ENCODE results near the gene IGHMBP2.

Gene IGHMBP2

GRCh38 chr11:68976095-68976494, 72.4 kb downstream of the IGHMBP2 start (continued):
- no peak for TF ChIP-seq ZBTB26 (tag by site-specific recombination; optimal IDR thresholded peaks at IDR 0.05)
- no peak for TF ChIP-seq KLF1 (tag by site-specific recombination; IDR thresholded peaks at IDR 0.05)
- no peak for TF ChIP-seq ZNF621 (tag by site-specific recombination; IDR thresholded peaks at IDR 0.05)
- no peak for TF ChIP-seq HOXA7 (CRISPR knock-in tag; IDR thresholded peaks at IDR 0.05; ENCODE audit: borderline replicate concordance)
- no peak for TF ChIP-seq ZNF792 (tag by site-specific recombination; IDR thresholded peaks at IDR 0.05)
- TF ChIP-seq ZNF449 (tag by site-specific recombination; IDR thresholded peaks at IDR 0.05), result no peak

DNA sequence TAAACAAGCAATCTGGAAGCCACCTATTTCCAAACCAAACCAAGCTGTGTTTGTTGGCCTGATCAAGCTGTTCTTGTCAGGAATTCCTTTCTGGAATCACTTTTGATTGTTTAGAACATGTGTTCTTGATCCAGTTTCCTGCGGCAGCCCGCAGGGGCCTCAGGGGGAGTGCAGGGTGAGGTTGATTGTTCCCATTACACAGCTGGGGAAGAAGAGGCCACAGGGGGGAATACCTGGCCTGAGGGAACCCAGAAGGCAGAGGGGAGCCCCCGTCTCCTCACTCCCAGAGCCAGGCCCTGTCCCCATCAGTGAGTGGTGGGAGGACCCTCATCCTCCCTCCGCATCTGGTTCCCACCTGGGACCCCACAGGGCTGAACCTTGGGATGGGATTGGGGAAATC, 72.9 kb downstream of the IGHMBP2 start:
- ChIA-PET POLR2A (no interaction called here), CTCF (no interaction called here)
- Histone ChIP-seq H3K36me3 (ENCODE audit: control insufficient read depth in 2 of 2, insufficient read depth in 1 of 2, low read length in 2 of 2) (no peaks in the 10 kb centered on the region), H3K4me3 (ENCODE audit: low read depth, low read length) (no peak overlapping the region), H3K9me3 (ENCODE audit: control insufficient read depth, insufficient read depth, low read depth, low read length) (no peaks in the 10 kb centered on the region), H3K27ac (ENCODE audit: extremely low read depth, low read depth, low read length) (no peak overlapping the region), H3K4me1 (ENCODE audit: control insufficient read depth, insufficient read depth, low read length) (no peaks in the 10 kb centered on the region)
- TF ChIP-seq, protein P1, sequence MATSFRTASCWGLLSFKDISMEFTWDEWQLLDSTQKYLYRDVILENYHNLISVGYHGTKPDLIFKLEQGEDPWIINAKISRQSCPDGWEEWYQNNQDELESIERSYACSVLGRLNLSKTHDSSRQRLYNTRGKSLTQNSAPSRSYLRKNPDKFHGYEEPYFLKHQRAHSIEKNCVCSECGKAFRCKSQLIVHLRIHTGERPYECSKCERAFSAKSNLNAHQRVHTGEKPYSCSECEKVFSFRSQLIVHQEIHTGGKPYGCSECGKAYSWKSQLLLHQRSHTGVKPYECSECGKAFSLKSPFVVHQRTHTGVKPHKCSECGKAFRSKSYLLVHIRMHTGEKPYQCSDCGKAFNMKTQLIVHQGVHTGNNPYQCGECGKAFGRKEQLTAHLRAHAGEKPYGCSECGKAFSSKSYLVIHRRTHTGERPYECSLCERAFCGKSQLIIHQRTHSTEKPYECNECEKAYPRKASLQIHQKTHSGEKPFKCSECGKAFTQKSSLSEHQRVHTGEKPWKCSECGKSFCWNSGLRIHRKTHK (tag by site-specific recombination; IDR thresholded peaks at IDR 0.05), result no peak
- TF ChIP-seq AEBP2 (tag by site-specific recombination; IDR thresholded peaks at IDR 0.05; ENCODE audit: borderline replicate concordance), result no peak
- no peak for TF ChIP-seq ZNF140 (tag by site-specific recombination; IDR thresholded peaks at IDR 0.05)
- TF ChIP-seq SCRT2 (tag by site-specific recombination; IDR thresholded peaks at IDR 0.05), result no peak
- no peak for TF ChIP-seq ZNF558 (tag by site-specific recombination; IDR thresholded peaks at IDR 0.05)

- H3K4me1 ChIP-seq (ENCODE audit: control insufficient read depth, insufficient read depth, low read length), result no peaks in the 10 kb centered on the region
These were observed 74.3 kb downstream of the IGHMBP2 start for GRCh38 chr11:68977781-68978625.

More at GRCh38 chr11:68977781-68978625, 74.3 kb downstream of the IGHMBP2 start:
- POLR2A ChIA-PET, result no interaction called here
- TF ChIP-seq ZNF416 (tag by site-specific recombination; IDR thresholded peaks at IDR 0.05) (no peak), KLF10 (tag by site-specific recombination; IDR thresholded peaks at IDR 0.05) (no peak), ZNF596 (tag by site-specific recombination; IDR thresholded peaks at IDR 0.05) (no peak), SP2 (tag by site-specific recombination; IDR thresholded peaks at IDR 0.05) (no peak), ZNF600 (tag by site-specific recombination; IDR thresholded peaks at IDR 0.05) (no peak)
- TF ChIP-seq, protein P2, sequence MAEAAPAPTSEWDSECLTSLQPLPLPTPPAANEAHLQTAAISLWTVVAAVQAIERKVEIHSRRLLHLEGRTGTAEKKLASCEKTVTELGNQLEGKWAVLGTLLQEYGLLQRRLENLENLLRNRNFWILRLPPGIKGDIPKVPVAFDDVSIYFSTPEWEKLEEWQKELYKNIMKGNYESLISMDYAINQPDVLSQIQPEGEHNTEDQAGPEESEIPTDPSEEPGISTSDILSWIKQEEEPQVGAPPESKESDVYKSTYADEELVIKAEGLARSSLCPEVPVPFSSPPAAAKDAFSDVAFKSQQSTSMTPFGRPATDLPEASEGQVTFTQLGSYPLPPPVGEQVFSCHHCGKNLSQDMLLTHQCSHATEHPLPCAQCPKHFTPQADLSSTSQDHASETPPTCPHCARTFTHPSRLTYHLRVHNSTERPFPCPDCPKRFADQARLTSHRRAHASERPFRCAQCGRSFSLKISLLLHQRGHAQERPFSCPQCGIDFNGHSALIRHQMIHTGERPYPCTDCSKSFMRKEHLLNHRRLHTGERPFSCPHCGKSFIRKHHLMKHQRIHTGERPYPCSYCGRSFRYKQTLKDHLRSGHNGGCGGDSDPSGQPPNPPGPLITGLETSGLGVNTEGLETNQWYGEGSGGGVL (tag by site-specific recombination; IDR thresholded peaks at IDR 0.05), result no peak
- no peaks in the 10 kb centered on the region for H3K36me3 ChIP-seq (ENCODE audit: control insufficient read depth in 2 of 2, insufficient read depth in 1 of 2, low read length in 2 of 2)
- H3K9me3 ChIP-seq (ENCODE audit: control insufficient read depth, insufficient read depth, low read depth, low read length), result no peaks in the 10 kb centered on the region
- no peak overlapping the region for H3K27ac ChIP-seq (ENCODE audit: extremely low read depth, low read depth, low read length)
- CTCF ChIA-PET, result interaction anchor here (0.6 kb wide), 1 partner anchor 223 kb away, joined by 3 read pairs; no protein-coding TSS in a partner anchor
- H3K4me3 ChIP-seq (ENCODE audit: low read depth, low read length), result no peak overlapping the region
